Measurements from ENCODE around the gene P2RX3.

DNA sequence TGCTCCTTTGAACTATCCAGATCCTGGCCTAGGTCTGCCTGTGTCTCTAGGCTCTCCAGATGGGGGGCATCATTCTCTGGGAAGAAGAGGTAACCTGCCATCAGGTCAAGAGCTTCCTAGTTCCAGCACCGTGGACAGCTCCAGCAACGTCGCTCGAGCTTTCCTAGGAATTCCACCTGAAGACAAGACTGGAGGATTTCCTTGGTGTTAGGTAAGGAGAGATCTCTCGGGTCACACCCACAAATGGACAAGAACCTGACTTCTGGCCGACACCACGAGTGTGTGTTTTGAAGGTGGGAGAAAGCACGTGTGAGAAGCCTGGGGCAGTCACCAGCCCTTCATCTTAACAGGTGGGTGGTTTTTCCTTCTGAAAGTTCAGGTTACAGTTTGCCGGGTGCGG is 41.6 kb downstream of the P2RX3 start:
- TF ChIP-seq, protein P1, sequence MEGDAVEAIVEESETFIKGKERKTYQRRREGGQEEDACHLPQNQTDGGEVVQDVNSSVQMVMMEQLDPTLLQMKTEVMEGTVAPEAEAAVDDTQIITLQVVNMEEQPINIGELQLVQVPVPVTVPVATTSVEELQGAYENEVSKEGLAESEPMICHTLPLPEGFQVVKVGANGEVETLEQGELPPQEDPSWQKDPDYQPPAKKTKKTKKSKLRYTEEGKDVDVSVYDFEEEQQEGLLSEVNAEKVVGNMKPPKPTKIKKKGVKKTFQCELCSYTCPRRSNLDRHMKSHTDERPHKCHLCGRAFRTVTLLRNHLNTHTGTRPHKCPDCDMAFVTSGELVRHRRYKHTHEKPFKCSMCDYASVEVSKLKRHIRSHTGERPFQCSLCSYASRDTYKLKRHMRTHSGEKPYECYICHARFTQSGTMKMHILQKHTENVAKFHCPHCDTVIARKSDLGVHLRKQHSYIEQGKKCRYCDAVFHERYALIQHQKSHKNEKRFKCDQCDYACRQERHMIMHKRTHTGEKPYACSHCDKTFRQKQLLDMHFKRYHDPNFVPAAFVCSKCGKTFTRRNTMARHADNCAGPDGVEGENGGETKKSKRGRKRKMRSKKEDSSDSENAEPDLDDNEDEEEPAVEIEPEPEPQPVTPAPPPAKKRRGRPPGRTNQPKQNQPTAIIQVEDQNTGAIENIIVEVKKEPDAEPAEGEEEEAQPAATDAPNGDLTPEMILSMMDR (IDR thresholded peaks at IDR 0.05; ENCODE audit: borderline replicate concordance, extremely low read depth, low read length, poor library complexity, severe bottlenecking): no peak
- no peak for TF ChIP-seq EZH2 (IDR thresholded peaks at IDR 0.05; ENCODE audit: borderline replicate concordance, low read depth, low read length, severe bottlenecking)
